ENCODE data around the gene UBP1. TPM values are rescaled to one million over a fixed set of nuclear protein-coding genes. Genes with fewer than 3 reads are reported as not detected.

Gene UBP1
- total RNA-seq, 1 experiment from 2014 or later = 90.8 TPM

GRCh38 chr3:33372218-33373081, 67.8 kb downstream of the UBP1 start:
- no peaks in the 10 kb centered on the region for H3K9me3 ChIP-seq
- no peaks in the 10 kb centered on the region for H3K27me3 ChIP-seq (replicated peaks; ENCODE audit: control insufficient read depth, insufficient read depth, low read length)
- peaks cover 8% of the 10 kb centered on the region for H3K4me1 ChIP-seq
- BruUV-seq (replicated peaks) = no TSS peak
- no peak overlapping the region for H3K4me3 ChIP-seq (ENCODE audit: low read depth, low read length)
- H3K36me3 ChIP-seq (ENCODE audit: control insufficient read depth, insufficient read depth, low read length) = no peaks in the 10 kb centered on the region
- peaks cover 35% of the 10 kb centered on the region for H3K36me3 Mint-ChIP-seq (ENCODE audit: insufficient read depth, unreplicated experiment)
- intact Hi-C loops (cut with micrococcal nuclease; ENCODE audit: unreplicated experiment) = loop anchor here (1.0 to 5.0 kb wide), 5 partner anchors 54 to 425 kb away; partner anchors contain the start of gene FBXL2
- H3K4me3 Mint-ChIP-seq (ENCODE audit: unreplicated experiment) = no peak overlapping the region
- DNase-seq = peak in 1 of 2 experiments; percentile 53
- peaks cover 12% of the 10 kb centered on the region for H3K9me3 Mint-ChIP-seq (ENCODE audit: unreplicated experiment)
- ChIA-PET POLR2A (interaction anchor here (0.6 to 1.0 kb wide), 3 partner anchors 96 to 243 kb away, joined by 3 to 7 read pairs (median 4); no protein-coding TSS in a partner anchor), CTCF (interaction anchor here (0.5 to 3.1 kb wide), 19 partner anchors 12 to 415 kb away, joined by 3 to 111 read pairs (median 3); partner anchors contain the start of gene FBXL2)
- H3K27ac Mint-ChIP-seq (ENCODE audit: unreplicated experiment) = no peak overlapping the region
- H3K27me3 Mint-ChIP-seq (ENCODE audit: insufficient read depth, unreplicated experiment) = no peaks in the 10 kb centered on the region
- peak; percentile 84 for TF ChIP-seq CTCF (IDR thresholded peaks at IDR 0.05; ENCODE audit: insufficient read depth in 1 of 2, low read depth in 1 of 2, low read length in 1 of 2, severe bottlenecking in 1 of 2, unreplicated experiment in 1 of 2)
- no peaks in the 10 kb centered on the region for H3K4me1 Mint-ChIP-seq (ENCODE audit: low read depth, unreplicated experiment)

GRCh38 chr3:33364531-33365128, 75.6 kb downstream of the UBP1 start:
- ChIA-PET POLR2A (interaction anchor here (0.5 kb wide), 1 partner anchor 64 kb away, joined by 8 read pairs; no protein-coding TSS in a partner anchor), CTCF (no interaction called here)
- no peak for TF ChIP-seq CTCF (IDR thresholded peaks at IDR 0.05; ENCODE audit: insufficient read depth in 1 of 2, low read depth in 1 of 2, low read length in 1 of 2, severe bottlenecking in 1 of 2, unreplicated experiment in 1 of 2)
- H3K4me3 ChIP-seq (ENCODE audit: low read depth, low read length) = no peak overlapping the region
- Mint-ChIP-seq H3K4me1 (ENCODE audit: low read depth, unreplicated experiment) (no peaks in the 10 kb centered on the region), H3K36me3 (ENCODE audit: insufficient read depth, unreplicated experiment) (no peaks in the 10 kb centered on the region), H3K4me3 (ENCODE audit: unreplicated experiment) (no peak overlapping the region), H3K27me3 (ENCODE audit: insufficient read depth, unreplicated experiment) (no peaks in the 10 kb centered on the region), H3K27ac (ENCODE audit: unreplicated experiment) (no peak overlapping the region), H3K9me3 (ENCODE audit: unreplicated experiment) (no peaks in the 10 kb centered on the region)
- DNase-seq = no peak
- H3K9me3 ChIP-seq = no peaks in the 10 kb centered on the region
- H3K36me3 ChIP-seq (ENCODE audit: control insufficient read depth, insufficient read depth, low read length) = no peaks in the 10 kb centered on the region
- peaks cover 9% of the 10 kb centered on the region for H3K4me1 ChIP-seq
- BruUV-seq (replicated peaks) = no TSS peak
- H3K27me3 ChIP-seq (replicated peaks; ENCODE audit: control insufficient read depth, insufficient read depth, low read length) = no peaks in the 10 kb centered on the region
- intact Hi-C loops (cut with micrococcal nuclease; ENCODE audit: unreplicated experiment) = no loop called here

GRCh38 chr3:33364060-33364459, 76.1 kb downstream of the UBP1 start:
- intact Hi-C loops (cut with micrococcal nuclease; ENCODE audit: unreplicated experiment) = no loop called here
- no peaks in the 10 kb centered on the region for H3K4me1 Mint-ChIP-seq (ENCODE audit: low read depth, unreplicated experiment)
- Histone ChIP-seq H3K9me3 (no peaks in the 10 kb centered on the region), H3K4me3 (ENCODE audit: low read depth, low read length) (no peak overlapping the region), H3K36me3 (ENCODE audit: control insufficient read depth, insufficient read depth, low read length) (no peaks in the 10 kb centered on the region), H3K27me3 (replicated peaks; ENCODE audit: control insufficient read depth, insufficient read depth, low read length) (no peaks in the 10 kb centered on the region), H3K4me1 (peaks cover 9% of the 10 kb centered on the region)
- no peaks in the 10 kb centered on the region for H3K27me3 Mint-ChIP-seq (ENCODE audit: insufficient read depth, unreplicated experiment)
- DNase-seq = no peak
- H3K4me3 Mint-ChIP-seq (ENCODE audit: unreplicated experiment) = no peak overlapping the region
- no TSS peak for BruUV-seq (replicated peaks)
- ChIA-PET POLR2A (no interaction called here), CTCF (no interaction called here)
- H3K27ac Mint-ChIP-seq (ENCODE audit: unreplicated experiment) = no peak overlapping the region
- H3K36me3 Mint-ChIP-seq (ENCODE audit: insufficient read depth, unreplicated experiment) = no peaks in the 10 kb centered on the region
- no peaks in the 10 kb centered on the region for H3K9me3 Mint-ChIP-seq (ENCODE audit: unreplicated experiment)
- no peak for TF ChIP-seq CTCF (IDR thresholded peaks at IDR 0.05; ENCODE audit: insufficient read depth in 1 of 2, low read depth in 1 of 2, low read length in 1 of 2, severe bottlenecking in 1 of 2, unreplicated experiment in 1 of 2)

Measured in Caco-2 (cell line).